GM19463 (cell line): ENCODE results near the gene THSD7A.
"Not testable (repeated sequence)": the region's sequence is repeated elsewhere in the genome, so short reads cannot be mapped to it uniquely, and the experiment has no call there.

Experiments used
- ATAC-seq: cut with Tn5 transposase; IDR thresholded peaks from one replicate; pipeline ENCODE4 v1.9.1; 2021; ENCODE audit warnings: mild to moderate bottlenecking, moderate library complexity; ENCODE audit not compliant: unreplicated experiment

THSD7A gene

DNA sequence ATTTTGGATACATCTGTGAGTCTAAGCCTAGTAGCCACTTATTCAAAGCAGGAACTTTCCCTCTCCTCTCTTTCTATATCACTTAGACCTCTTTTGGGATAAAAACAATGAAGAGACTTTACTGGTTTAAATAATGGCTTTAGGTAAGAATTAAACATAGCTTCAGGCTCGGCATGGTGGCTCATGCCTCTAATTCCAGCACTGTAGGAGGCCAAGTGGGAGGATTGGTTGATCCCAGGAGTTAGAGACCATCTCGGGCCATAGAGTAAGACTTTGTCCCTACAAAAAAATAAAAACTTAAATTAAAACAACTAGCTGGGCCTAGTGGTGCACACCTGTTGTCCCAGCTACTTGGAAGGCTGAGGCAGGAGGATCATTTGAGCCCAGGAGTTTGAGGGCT lies 304.3 kb downstream of the THSD7A start:
- no peak for ATAC-seq

DNA sequence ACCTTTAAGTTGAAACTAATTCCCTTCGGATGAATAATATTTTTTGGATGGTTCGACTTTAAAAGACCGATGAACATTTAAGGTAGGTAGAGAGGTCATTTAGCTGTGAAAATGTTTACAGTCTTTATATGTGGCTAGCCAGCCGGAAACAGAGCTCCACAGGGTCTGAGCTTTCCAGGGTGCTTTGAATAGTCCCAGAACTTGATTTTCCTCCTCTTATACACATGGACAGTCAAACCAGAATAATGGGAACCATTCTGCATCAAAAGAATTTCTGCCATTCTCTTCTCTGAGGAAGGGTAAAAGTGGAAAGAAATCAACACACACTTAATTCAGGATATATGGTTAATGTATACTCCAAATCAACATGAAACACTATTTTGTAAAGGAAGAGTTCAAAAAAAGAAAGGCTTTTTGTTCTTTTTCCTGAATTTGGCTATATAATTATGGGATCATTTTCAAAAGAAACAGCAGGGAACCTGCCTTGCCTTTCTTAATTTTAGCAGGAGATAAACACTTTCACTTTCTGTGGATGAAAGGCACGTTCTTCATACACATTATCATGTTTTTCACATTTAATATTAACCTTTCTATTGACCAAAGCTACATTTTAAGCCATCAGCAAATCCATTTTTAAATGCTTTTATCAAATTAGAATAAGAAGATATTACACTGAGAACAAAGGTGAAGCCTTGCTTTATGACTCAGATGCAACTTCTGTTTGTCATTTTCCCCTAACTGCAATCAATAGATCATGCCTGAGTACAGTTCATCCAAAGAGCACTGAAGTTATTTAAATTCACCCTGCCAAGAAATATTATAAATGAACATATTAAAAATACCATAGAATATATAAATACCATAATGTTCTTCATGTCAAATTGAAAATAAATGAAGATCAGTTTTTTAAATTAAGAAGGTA lies 307.3 kb downstream of the THSD7A start:
- no peak for ATAC-seq

DNA sequence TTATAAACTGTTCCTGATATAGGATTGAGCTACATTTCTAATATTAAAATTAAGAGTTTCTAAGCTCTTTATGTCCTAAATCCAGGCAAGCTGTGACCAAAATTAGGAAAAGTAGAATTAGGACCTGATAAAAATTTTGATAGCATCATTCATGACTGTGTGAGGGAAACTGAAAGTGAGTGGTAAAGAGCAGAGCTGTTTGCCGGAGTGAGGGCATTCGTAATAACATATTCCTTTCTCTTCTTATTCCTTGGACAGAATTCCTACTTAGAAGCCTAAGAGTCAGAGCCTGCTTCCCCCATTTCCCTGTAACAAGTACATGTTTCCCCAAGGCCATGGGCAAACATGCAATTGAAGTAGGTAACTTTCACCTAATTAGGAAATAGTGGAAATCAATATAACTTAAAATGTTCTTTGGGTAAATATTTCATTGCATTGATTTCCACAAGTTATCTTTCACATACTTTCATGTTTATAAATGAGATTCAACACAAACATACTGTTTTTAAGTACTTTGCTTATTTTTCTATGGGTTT lies 310.0 kb downstream of the THSD7A start:
- ATAC-seq: not testable (repeated sequence)

DNA sequence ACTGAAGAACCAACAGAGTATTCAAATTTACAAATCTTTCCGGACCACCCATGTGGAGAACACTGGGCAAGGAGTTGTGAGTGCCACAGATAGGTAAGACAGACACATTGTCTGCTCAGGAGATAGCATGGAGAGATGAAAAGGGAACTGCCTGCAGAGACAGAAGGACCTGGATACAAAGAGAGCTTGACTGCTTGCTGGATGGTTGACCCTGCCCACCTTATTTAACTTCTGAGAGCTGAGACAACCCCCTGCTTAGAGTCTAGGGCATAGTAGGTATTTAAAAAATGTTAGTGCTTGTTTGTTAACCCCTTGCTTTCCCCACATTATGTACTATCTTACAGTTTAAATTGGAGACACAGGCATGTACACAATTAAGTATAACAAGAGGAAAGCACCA lies 314.1 kb downstream of the THSD7A start:
- no peak for ATAC-seq

DNA sequence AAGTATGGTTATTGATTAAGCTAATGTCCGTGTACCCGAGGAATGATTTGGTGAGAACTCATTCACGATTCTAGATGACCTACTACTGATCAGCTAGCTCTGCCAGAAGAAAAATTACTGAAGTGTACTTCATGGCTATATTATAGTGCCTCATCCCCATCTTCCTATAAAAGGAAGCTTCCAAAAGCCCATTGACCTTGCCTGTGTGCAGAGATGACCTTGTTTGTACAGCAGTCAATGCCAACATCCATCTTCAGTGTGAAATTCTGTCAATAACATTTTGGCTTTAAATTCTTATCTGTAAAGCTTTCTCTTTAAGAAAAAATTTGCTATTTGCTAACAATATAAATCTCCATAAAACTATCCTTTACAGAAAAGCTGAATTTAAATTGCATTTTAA lies 315.7 kb downstream of the THSD7A start:
- ATAC-seq: no peak

DNA sequence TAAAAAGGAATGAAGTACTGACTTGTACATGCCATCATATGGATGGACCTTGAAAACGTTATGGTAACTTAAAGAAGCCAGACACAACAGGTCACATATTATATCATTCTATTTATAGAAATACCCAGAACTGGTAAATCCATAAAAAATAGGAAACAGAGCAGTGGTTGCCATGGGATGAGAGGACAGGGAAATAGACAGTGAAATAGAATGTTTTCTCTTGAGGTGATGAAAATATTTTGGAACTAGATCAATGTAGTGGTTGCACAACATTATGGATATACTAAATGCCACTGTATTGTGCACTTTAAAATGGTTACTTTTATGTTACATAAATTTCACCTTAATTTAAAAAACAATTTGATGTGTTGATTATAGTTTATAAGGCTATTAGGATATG lies 318.5 kb downstream of the THSD7A start:
- no peak for ATAC-seq

DNA sequence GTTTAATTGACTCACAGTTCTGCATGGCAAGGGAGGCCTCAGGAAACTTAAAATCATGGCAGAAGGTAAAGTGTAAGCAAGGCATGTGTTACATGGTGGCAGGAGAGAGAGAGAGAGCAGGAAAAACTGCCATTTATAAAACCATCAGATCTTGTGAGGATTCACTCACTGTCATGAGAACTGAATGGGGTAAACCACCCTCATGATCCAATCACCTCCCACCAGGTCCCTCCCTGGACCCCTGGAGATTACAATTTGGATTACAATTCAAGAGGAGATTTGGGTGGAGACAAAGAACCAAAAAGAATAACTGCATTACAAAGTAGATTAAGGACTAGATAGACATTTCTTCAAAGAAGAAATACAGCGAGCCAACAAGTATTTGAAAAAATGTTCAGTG lies 324.1 kb downstream of the THSD7A start:
- no peak for ATAC-seq

DNA sequence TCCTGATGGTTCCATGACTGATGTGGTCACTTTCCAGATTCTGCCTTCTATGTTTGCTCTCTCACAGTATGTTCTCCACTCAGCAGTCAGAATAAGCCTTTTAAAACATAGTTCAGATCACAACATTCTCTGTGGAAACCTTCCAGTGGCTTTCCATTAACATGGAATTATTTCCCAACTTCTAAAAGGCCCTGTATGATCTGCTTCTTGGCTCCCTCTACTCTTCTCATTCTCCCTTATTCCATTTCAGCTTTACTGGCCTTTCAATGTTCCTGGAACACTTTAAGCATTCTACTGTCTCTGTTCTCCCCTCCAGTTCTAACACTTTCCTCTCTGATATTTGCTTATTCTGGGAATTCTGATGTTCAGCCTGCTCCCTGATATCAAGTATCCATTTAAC lies 325.6 kb downstream of the THSD7A start:
- ATAC-seq: no peak

DNA sequence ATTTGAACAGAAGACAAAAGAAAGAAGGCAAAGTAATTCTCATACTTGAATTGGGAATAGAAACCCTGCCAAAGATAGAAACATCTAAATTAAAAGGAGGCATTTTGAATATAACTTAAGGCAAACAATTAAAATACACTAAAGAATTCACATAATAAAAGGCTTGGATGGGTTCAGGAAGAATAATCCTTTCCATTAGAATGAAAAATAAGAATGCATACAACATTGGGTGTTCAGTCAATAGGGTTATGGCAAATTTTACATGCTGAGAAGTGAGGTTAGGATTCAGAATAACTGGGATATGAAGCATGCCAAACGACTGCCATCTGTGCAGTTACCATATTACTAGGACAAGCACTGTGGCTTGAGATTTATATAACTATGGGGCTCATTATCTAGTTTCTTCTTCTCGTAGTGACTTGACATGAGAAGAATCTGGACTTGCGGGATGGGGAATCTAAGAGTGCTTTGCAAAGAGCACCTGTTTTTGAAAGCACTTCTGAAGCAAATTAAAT lies 326.5 kb downstream of the THSD7A start:
- ATAC-seq: no peak

DNA sequence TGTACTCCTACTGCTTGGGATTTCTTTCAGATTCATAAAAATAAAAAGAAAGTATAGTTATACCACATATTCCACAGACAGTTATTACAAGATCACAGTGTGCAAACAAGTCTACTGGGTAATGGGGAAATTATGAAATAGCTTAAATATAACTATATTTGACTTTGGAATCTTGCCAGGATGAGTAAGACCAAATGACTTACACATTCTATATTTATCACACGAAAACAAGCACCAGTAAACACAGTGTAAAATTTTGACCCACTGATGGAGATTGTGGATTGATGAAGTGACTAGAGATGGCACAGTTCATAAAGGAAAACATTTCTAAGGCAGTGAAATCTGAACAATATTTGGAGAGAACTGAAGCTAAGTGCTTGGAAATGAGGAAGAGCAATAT lies 339.7 kb downstream of the THSD7A start:
- no peak for ATAC-seq

DNA sequence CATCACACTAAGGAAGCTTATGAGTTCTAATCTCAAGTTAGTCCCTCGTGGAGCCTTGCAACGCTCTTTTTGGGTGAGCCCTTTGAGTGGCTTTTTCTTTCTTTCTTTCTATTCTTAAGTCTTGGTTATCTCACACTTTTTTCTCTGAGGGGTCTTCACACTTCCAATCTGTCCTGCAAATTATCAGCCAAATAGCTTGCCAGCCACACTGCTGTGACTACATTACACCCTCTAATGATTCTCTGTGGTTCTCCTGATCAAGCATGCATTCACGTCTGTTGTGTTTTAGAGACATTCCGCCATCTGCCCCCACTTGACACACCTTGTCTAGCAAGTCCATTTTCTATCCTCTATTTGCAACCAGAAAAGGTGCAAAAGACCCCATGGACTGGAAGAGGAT lies 340.2 kb downstream of the THSD7A start:
- ATAC-seq: no peak

DNA sequence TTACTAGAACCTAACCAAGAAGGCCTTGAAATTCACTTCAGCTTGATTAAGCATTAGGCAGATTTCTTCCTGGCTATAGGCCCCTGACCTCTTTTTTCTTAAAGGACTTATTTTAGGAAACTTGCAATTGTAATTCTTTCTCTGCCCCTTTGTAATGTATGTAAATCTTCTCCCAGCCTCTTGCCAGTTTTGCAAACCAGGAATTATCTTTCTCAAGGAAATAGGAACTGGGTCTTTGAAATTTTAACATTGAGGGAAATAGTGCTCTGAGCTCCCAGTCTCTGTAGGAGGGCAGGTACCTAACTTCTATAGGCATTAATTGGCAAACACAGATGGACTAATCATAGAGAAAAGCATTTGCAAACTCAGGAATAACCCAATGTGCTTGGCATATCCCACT lies 342.7 kb downstream of the THSD7A start:
- ATAC-seq: no peak

DNA sequence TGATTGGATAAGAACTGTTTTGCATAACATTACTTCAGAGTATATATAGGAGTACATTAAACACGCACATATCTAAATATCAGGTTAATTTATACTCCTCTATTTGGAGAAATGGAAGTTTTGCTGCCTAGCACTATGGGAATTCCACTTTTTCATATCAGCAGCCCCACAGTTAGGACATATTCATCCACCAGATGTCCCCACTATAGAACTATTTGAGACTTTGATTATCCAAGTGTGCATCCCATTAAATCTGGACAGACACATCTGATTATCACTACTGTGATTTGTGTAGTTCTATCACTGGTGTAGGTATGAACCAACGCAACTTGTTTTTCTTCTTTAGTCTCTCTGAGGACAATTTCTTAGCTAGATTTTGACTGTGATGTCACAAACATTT lies 345.7 kb downstream of the THSD7A start:
- ATAC-seq: no peak

DNA sequence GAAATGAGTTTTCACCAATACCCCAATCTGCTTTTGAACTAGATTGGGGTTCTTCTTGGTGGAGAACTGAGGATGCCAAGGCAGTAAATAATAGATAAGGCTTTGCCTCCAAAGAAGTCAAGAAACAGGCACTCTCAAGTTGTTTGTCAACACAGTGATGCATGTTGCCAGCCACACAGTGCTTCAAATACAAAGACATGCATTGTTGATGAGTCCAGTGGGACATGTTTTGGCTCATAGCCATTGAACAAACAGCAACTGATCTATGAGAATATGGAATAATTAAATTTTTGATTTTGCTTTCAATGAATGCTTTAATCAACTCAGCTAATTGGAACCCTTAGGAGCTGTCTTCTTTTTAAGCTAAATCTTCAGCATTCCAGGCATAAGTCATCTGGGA lies 346.4 kb downstream of the THSD7A start:
- no peak for ATAC-seq

DNA sequence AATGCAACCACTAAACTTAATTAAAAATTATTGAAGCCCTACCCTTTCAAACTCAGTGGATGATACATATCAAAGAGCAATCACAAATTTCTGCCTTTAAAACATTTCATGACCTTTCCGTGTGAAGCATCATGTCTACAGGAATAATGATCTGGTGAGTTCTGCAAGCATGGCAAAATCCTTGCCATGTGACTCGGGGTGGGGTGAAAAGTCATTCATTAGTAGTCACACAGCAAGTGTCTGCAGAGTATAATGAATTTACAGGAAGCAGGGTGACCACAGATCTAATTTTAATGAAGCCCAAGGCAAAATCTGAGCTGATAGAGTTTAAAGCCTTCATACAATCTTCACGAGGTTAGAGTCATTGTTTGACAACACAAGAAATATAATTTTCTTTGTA lies 351.9 kb downstream of the THSD7A start:
- ATAC-seq: no peak

DNA sequence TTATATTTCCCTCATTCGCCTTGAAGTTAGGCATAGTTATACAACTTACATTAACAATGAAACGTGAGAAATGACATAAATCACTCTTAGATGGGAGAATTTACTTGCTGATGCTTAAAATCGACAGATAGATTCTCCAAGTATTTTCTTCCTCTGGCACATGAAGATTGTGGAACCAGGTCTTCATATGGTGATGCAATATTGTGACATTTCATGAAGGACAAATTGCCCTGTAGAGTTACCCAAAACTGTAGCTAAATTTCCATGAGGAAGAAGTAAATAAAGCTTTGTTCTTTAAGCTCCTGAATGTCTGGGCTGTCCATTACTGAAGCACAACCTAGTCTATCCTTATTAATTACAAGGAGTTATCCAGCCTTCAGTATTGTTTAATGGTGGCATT lies 353.1 kb downstream of the THSD7A start:
- no peak for ATAC-seq

DNA sequence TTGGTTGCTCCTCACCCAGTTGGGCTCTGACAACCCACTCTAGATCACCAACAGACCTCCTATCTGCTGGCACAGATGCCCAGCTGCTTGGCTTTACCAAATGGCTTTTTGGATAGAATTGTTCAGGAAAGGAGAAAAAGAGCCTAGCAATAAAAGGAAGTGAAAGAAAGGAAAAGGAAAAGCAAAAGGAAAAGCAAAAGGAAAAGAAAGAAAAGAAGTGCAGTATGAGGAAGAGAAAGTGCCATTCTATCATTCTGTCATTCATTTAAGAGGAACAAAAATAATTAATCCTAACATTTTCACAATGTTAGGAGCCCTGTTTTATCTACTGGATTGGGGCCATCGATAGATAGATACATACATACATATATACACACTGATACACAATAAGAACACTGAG lies 353.6 kb downstream of the THSD7A start:
- ATAC-seq: no peak

DNA sequence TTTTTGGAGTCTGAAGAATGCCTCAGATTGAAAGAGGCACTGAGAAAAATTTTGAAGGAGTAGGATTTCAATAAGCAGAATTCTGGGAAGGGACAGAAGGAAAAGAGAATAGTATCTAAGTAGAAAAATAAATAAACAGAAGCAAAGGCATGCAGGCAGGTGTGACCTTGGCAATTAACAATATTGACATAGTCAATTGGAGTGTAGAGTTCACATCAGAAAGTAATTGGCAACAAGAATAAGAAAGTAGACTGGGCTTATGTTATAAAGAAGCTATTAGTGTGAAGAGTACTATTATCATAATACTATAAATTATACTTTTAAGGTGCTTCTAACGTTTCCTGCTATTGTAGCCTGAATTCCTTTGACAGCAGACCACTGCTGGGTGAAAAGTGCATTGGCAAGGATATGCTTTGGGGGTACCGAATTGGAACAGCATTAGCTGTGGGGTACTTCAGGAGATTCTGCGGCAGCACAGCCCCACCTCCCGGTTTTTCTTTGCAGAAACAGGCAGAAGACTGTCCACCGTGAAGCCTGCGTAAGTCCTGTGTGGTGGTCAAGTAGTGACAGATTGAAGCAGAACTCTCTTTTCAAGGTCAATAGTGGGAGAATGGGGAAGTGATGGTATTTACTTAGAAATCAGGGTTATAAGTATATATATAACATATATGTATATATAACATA lies 357.0 kb downstream of the THSD7A start:
- ATAC-seq: no peak

DNA sequence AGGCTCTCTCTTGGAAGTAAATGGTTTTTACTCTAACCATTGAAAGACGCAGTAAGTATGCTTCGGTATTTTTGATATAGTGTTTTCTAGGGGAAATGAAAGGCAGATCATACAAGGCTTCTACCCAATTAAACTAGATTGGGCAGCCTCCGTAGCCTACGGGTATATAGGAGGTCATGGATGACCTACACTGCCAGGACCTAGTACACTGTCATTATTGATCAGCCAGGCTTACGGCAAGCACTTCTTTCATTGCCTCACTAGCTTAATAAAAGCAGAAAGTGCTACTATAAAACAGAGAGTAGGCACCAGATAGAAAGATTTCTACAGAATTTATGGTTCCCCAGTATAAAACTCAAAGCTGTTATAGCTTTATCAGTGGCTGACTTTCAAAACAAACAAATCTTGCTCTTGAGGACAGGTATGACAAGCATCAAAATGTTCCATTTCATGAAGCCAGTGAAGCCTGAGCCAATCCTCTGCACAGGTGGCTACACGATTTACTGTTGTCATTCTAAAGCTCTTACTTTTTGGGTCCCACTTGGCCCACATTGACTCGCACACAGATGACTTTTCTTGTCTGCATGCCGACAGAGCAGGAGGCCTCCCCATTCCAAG lies 358.1 kb downstream of the THSD7A start:
- ATAC-seq: no peak

DNA sequence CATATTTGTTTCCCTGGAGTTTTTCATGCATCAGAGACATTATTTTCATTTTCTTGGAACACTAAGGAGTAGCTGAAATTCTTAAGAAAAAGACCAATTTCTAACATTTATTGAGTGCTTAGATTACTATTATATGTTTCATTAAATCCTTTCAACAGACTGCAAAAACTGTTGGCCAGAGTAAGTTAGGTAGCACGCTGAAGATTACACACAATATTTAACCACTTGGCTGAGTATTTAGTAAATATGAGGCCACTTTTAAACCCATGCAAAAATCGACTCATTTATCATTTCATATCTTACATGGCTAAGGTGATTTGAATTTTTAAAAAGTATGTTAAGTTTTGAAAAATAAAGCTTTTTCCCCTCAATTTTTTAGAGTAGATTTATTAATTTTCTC lies 358.8 kb downstream of the THSD7A start:
- no peak for ATAC-seq

DNA sequence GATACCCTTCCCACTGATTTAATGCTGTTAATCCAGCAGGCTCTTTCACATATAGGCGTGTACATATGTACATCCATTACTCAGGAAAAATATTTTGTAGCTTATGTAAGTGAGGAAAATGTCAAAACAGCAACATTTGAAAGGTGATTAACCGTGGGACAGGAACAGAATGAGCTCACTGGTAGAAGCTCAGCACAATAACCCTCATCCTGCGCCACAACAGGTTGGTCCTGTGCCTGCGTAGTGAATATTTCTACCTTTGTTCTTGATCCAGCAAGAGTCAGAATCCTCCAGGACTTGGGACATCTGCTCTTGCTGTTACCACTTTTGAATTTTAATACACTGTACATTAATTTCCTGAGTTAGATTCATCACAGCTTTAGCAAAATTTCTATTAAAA lies 359.4 kb downstream of the THSD7A start:
- no peak for ATAC-seq
